22Rv1 (cell line): ENCODE measurements around the gene FAM114A2.

Experiments used
- H3K27ac ChIP-seq: fragments of 450-650 bp; 2 replicates; pipeline ENCODE4 v1.5.1; 2017
- ZFX ChIP-seq: fragments of 450-650 bp; IDR thresholded peaks from 2 replicates; pipeline ENCODE4 v1.6.1; 2017; ENCODE audit warnings: antibody characterized with exemption, borderline replicate concordance
- TF ChIP-seq, protein P1 (sequence below): fragments of 450-650 bp; IDR thresholded peaks from 2 replicates; pipeline ENCODE4 v1.5.1; 2017; ENCODE audit warnings: mild to moderate bottlenecking

Gene FAM114A2

DNA sequence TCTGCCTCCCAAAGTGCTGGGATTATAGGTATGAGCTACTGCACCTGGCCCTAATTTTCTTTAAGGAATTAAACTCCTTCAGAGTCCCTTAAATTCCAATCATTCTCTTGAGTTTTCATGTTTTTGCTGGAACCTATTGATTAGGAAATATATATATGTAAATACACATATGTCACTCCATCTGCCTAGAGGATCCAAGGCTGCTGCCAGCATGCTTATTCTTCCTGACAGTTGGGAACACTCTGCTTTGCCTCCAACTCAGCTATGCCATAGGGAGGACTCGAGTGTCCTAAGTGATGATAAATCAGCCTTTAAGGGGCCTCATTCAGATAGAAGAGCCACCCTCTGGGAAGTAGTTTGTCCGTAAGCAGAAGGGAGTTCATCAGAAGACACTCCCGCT, 21.9 kb upstream of the FAM114A2 start:
- no peak overlapping the region for H3K27ac ChIP-seq
- TF ChIP-seq, protein P1, sequence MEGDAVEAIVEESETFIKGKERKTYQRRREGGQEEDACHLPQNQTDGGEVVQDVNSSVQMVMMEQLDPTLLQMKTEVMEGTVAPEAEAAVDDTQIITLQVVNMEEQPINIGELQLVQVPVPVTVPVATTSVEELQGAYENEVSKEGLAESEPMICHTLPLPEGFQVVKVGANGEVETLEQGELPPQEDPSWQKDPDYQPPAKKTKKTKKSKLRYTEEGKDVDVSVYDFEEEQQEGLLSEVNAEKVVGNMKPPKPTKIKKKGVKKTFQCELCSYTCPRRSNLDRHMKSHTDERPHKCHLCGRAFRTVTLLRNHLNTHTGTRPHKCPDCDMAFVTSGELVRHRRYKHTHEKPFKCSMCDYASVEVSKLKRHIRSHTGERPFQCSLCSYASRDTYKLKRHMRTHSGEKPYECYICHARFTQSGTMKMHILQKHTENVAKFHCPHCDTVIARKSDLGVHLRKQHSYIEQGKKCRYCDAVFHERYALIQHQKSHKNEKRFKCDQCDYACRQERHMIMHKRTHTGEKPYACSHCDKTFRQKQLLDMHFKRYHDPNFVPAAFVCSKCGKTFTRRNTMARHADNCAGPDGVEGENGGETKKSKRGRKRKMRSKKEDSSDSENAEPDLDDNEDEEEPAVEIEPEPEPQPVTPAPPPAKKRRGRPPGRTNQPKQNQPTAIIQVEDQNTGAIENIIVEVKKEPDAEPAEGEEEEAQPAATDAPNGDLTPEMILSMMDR = no peak
- no peak for TF ChIP-seq ZFX

DNA sequence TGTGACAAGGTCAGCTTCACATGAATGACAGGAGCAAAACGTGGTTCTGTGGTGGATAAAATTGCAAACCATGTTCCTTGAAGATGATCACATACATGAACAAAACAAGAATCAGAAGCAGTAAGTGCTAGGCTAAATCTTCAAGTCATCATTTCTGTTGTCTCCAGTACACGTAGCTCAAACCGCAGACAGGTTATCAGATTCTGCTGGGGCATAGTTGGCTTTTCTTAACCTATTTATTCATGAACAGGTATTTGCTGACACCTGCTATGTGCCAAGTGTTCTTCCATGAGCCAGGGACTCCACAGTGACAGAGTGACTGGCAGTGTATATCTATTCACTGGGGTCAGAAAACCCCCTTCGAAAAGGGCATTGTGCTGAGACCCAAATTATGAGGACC, 20.9 kb upstream of the FAM114A2 start:
- no peak for TF ChIP-seq ZFX
- TF ChIP-seq, protein P1 = no peak
- no peak overlapping the region for H3K27ac ChIP-seq

DNA sequence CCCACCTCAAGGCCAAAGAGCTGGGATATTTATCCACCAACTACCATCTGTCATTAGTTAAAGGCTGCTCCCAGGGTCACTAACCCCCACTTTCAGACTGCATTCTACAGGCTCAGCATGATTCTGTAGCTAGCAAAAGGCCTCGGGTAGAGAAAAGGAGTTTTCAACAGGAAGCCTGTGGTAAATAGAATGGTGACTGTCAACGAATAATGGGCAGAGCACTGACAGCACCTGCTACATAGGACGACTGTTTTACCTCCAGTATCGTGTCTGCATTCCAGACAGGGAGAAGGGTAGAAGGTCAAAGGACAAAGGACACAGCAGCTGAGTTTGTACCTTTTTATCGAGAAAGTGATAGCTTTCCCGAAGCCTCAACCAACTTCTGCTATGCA, 20.3 kb upstream of the FAM114A2 start:
- no peak for TF ChIP-seq ZFX
- TF ChIP-seq, protein P1 = no peak
- H3K27ac ChIP-seq = no peak overlapping the region

DNA sequence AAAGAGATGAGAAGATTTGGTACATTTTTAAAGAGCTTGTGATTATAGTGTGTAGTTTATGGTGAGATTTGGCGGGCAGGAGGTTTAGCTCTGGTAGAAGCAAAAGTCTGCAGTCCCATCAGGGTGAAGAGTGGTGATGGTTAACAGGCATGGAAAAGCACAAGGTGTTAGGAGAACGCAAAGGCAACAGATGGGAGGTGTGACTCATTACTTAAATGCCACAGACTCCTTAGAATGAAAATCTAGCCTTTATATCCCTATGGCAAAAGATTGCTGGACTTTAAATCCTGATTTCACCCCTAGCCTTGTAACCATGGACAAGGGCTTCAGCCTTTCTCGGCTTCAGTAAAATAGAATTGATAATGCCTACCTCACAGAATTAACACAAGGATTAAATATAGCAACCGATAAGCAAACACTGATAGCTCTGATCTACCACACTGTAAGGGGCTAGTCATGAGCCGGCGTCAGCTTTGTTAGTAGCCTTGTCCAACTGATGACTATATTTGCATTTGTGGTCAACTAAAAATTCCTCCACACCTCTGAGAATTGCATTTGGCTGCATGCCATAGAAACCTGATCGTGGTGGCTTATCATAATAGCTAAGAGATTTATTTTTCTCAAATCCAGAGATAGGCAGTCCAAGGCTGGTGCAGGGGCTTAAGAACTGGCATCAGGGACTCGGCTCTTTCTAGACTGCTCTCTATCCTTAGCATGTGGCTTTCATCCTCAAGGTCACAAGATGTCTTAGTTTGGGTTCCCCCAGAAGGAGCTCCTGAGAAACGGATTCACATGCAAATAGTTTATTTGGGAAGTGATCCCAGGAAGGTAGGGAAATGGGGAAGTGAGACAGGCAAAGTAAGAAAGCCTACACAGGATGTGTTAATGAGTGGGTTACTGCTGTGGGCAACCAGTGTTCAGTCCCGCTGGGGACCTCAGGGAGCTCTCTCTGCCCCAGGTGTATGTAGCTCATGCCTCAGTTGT, 19.6 kb upstream of the FAM114A2 start:
- H3K27ac ChIP-seq = no peak overlapping the region
- TF ChIP-seq, protein P1 = no peak
- no peak for TF ChIP-seq ZFX

DNA sequence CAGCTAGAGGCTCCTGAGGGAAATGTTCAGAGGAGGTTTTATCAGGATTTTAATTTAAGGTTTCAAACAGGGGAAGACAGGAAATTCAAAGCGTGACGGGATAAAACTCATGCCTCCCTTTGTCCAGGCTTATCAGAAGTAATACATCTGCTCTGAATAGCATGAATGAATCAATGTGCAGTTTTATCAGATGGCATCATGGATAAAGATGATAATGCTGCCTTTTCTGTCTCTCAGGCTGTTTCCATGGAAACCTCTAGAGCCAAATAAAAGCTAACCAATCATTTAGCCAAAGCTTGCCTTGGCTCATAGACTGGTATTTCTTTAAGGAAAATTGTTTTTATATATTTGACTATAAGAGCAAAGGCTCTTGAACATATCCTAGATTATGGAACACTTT, 16.5 kb upstream of the FAM114A2 start:
- TF ChIP-seq ZFX = no peak
- TF ChIP-seq, protein P1 = no peak

DNA sequence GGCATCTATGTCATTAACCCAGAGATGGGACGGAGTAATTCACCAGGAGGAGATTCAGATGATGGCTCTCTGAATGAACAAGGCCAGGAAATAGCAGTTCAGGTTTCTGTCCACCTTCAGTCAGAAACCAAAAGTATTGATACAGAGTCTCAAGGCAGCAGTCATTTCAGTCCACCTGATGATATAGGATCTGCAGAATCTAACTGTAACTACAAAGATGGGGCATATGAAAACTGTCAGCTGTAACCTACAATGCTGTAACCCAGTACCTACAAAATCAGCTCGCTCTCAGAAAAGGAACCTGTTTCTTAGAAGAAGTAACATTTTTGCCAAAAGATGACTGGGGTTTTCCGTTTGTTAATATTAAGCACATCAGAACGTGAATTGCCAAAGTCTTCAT, 14.8 kb upstream of the FAM114A2 start:
- TF ChIP-seq, protein P1 = no peak
- no peak for TF ChIP-seq ZFX

More for the DNA sequence above, 16.5 kb upstream of the FAM114A2 start:
- H3K27ac ChIP-seq = no peak overlapping the region

DNA sequence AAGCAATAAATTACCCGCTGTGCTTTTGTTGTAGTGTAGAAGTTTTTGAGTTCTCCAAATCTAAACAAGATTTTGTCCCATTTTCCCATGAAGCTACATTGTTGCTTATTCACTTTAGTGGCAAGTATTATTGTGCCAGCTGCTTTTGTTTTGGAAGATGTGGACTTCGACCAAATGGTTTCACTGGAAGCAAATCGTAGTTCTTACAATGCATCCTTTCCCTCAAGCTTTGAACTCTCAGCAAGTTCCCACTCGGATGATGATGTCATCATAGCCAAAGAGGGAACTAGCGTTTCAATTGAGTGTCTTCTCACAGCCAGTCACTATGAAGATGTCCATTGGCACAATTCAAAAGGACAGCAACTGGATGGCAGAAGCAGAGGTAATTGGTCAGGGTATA, 10.9 kb upstream of the FAM114A2 start:
- no peak overlapping the region for H3K27ac ChIP-seq
- TF ChIP-seq, protein P1 = no peak
- TF ChIP-seq ZFX = no peak

More for the DNA sequence above, 14.8 kb upstream of the FAM114A2 start:
- no peak overlapping the region for H3K27ac ChIP-seq
